Measurements from ENCODE around the gene MYLK. TPM values are rescaled to one million over a fixed set of nuclear protein-coding genes. Genes with fewer than 3 reads are reported as not detected.

MYLK gene
- total and polyA plus RNA-seq, 2 experiments from 2014 or later = 13.1 to 27.1 TPM

- WGBS (ENCODE audit: low lambda C conversion rate, missing lambda C conversion rate) = 84% methylated on average over 6 of the region's 6 CpGs
- TF ChIP-seq EZH2 (IDR thresholded peaks at IDR 0.05; ENCODE audit: borderline replicate concordance) (no peak), EZH2phosphoT487 (IDR thresholded peaks at IDR 0.05; ENCODE audit: low read depth, severe bottlenecking, unreplicated experiment) (no peak)
- TF ChIP-seq, protein P1, sequence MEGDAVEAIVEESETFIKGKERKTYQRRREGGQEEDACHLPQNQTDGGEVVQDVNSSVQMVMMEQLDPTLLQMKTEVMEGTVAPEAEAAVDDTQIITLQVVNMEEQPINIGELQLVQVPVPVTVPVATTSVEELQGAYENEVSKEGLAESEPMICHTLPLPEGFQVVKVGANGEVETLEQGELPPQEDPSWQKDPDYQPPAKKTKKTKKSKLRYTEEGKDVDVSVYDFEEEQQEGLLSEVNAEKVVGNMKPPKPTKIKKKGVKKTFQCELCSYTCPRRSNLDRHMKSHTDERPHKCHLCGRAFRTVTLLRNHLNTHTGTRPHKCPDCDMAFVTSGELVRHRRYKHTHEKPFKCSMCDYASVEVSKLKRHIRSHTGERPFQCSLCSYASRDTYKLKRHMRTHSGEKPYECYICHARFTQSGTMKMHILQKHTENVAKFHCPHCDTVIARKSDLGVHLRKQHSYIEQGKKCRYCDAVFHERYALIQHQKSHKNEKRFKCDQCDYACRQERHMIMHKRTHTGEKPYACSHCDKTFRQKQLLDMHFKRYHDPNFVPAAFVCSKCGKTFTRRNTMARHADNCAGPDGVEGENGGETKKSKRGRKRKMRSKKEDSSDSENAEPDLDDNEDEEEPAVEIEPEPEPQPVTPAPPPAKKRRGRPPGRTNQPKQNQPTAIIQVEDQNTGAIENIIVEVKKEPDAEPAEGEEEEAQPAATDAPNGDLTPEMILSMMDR (IDR thresholded peaks at IDR 0.05; ENCODE audit: poor library complexity) = peak; percentile 50
- H3K4me1 ChIP-seq (ENCODE audit: insufficient read depth) = peaks cover 3% of the 10 kb centered on the region
- no peaks in the 10 kb centered on the region for H4K20me1 ChIP-seq (ENCODE audit: insufficient read depth, poor library complexity, severe bottlenecking)
- H3K4me3 ChIP-seq = no peak overlapping the region
- DNase-seq (ENCODE audit: low spot score) = peak; percentile 28
- H2AFZ ChIP-seq = no peak overlapping the region
- no peak overlapping the region for H3K4me2 ChIP-seq
- H3K9me2 ChIP-seq (replicated peaks; ENCODE audit: insufficient read depth) = no peaks in the 10 kb centered on the region
- no peaks in the 10 kb centered on the region for H3K36me3 ChIP-seq (replicated peaks; ENCODE audit: insufficient read depth, low read depth)
- H3K27ac ChIP-seq = no peak overlapping the region
- H3K79me2 ChIP-seq = no peaks in the 10 kb centered on the region
- no peaks in the 10 kb centered on the region for H3K9me3 ChIP-seq (ENCODE audit: low read depth)
- peaks cover 25% of the 10 kb centered on the region for H3K27me3 ChIP-seq
Observed at GRCh38 chr3:123880998-123881561, 3.1 kb downstream of the MYLK start.

- DNase-seq (ENCODE audit: low spot score) = no peak
- Histone ChIP-seq H3K9me2 (replicated peaks; ENCODE audit: insufficient read depth) (no peaks in the 10 kb centered on the region), H2AFZ (no peak overlapping the region), H4K20me1 (ENCODE audit: insufficient read depth, poor library complexity, severe bottlenecking) (no peaks in the 10 kb centered on the region), H3K79me2 (no peaks in the 10 kb centered on the region), H3K27ac (no peak overlapping the region), H3K9me3 (ENCODE audit: low read depth) (no peaks in the 10 kb centered on the region), H3K36me3 (replicated peaks; ENCODE audit: insufficient read depth, low read depth) (no peaks in the 10 kb centered on the region), H3K4me1 (ENCODE audit: insufficient read depth) (no peaks in the 10 kb centered on the region), H3K4me2 (no peak overlapping the region), H3K4me3 (no peak overlapping the region), H3K27me3 (peaks cover 12% of the 10 kb centered on the region)
- TF ChIP-seq EZH2phosphoT487 (IDR thresholded peaks at IDR 0.05; ENCODE audit: low read depth, severe bottlenecking, unreplicated experiment) (no peak), EZH2 (IDR thresholded peaks at IDR 0.05; ENCODE audit: borderline replicate concordance) (no peak)
- TF ChIP-seq, protein P1 (IDR thresholded peaks at IDR 0.05; ENCODE audit: poor library complexity) = no peak
- WGBS (ENCODE audit: low lambda C conversion rate, missing lambda C conversion rate) = 95% methylated on average over 7 of the region's 7 CpGs
Observed at GRCh38 chr3:123878807-123879206, 5.3 kb downstream of the MYLK start.

GRCh38 chr3:123877965-123878364 is 6.2 kb downstream of the MYLK start:
- Histone ChIP-seq H4K20me1 (ENCODE audit: insufficient read depth, poor library complexity, severe bottlenecking) (no peaks in the 10 kb centered on the region), H3K4me1 (ENCODE audit: insufficient read depth) (no peaks in the 10 kb centered on the region), H3K9me2 (replicated peaks; ENCODE audit: insufficient read depth) (no peaks in the 10 kb centered on the region), H2AFZ (no peak overlapping the region), H3K4me2 (no peak overlapping the region), H3K36me3 (replicated peaks; ENCODE audit: insufficient read depth, low read depth) (no peaks in the 10 kb centered on the region), H3K4me3 (no peak overlapping the region), H3K9me3 (ENCODE audit: low read depth) (no peaks in the 10 kb centered on the region), H3K27me3 (peaks cover 6% of the 10 kb centered on the region), H3K27ac (no peak overlapping the region), H3K79me2 (no peaks in the 10 kb centered on the region)
- WGBS (ENCODE audit: low lambda C conversion rate, missing lambda C conversion rate) = 92% methylated on average over 4 of the region's 4 CpGs
- TF ChIP-seq, protein P1 (IDR thresholded peaks at IDR 0.05; ENCODE audit: poor library complexity) = no peak
- DNase-seq (ENCODE audit: low spot score) = no peak

- no peaks in the 10 kb centered on the region for H3K9me2 ChIP-seq (replicated peaks; ENCODE audit: insufficient read depth)
- WGBS (ENCODE audit: low lambda C conversion rate, missing lambda C conversion rate) = 80% methylated on average over 4 of the region's 4 CpGs
Observed at GRCh38 chr3:123877466-123877865, 6.7 kb downstream of the MYLK start.

More at GRCh38 chr3:123877466-123877865, 6.7 kb downstream of the MYLK start:
- Histone ChIP-seq H2AFZ (no peak overlapping the region), H3K79me2 (no peaks in the 10 kb centered on the region), H3K4me2 (no peak overlapping the region), H3K27ac (no peak overlapping the region), H4K20me1 (ENCODE audit: insufficient read depth, poor library complexity, severe bottlenecking) (no peaks in the 10 kb centered on the region), H3K4me3 (no peak overlapping the region), H3K4me1 (ENCODE audit: insufficient read depth) (no peaks in the 10 kb centered on the region), H3K36me3 (replicated peaks; ENCODE audit: insufficient read depth, low read depth) (no peaks in the 10 kb centered on the region), H3K9me3 (ENCODE audit: low read depth) (no peaks in the 10 kb centered on the region), H3K27me3 (peaks cover 1% of the 10 kb centered on the region)
- no peak for TF ChIP-seq EZH2phosphoT487 (IDR thresholded peaks at IDR 0.05; ENCODE audit: low read depth, severe bottlenecking, unreplicated experiment)
- TF ChIP-seq EZH2 (IDR thresholded peaks at IDR 0.05; ENCODE audit: borderline replicate concordance) = no peak
- TF ChIP-seq, protein P1 (IDR thresholded peaks at IDR 0.05; ENCODE audit: poor library complexity) = no peak
- DNase-seq (ENCODE audit: low spot score) = no peak
